HG02970 (cell line): ENCODE measurements around the gene KLRG1.

Source experiments
- ATAC-seq: cut with Tn5 transposase; IDR thresholded peaks from one replicate; pipeline ENCODE4 v1.9.1; 2021; ENCODE audit warnings: mild to moderate bottlenecking, moderate library complexity, moderate number of reproducible peaks; ENCODE audit not compliant: unreplicated experiment, low FRiP score

Gene KLRG1

DNA sequence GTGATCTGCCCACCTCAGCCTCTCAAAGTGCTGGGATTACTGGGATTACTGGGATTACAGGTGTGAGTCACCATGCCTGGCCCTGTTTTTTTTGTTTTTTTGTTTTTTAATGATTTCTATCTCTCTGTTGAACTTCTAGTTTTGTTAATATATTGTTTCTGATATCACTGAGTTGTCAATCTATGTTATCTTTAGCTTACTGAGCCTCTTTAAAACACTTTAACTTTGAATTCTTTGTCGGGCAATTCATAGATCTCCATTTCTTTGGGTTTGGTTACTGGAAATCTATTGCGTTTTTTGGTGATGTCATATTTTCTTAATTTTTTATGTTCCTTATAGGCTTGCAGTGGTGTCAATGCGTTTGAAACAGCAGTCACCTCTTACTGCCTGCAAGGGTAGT, 9.2 kb upstream of the KLRG1 start:
- no peak for ATAC-seq

DNA sequence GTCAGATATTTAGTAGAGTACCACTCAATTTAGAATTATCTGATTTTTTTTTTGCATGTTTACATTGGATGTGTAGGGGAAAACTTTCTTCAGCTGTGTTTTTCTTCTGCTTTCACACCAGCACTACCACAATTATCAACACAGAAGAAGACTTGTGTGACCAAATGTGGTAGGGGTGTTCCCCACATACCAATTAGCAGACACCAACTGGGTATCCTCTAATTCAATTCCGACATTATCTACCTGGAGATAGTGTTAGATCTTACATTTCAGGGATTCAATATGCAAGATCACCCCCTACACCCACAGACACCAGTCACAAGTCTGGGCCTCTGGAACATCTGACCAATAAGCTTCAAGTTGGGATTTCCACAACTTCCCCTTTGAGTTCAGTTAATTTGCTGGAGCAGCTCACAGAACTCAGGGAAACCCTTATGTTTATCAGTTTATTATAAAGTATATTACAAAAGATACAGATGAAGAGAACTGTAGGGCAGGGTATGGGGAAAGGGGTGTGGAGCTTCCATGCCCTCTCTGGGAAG, 4.1 kb upstream of the KLRG1 start:
- ATAC-seq, result no peak

- ATAC-seq, result no peak
These were observed 2.2 kb upstream of the KLRG1 start for GRCh38 chr12:8987163-8987562.

DNA sequence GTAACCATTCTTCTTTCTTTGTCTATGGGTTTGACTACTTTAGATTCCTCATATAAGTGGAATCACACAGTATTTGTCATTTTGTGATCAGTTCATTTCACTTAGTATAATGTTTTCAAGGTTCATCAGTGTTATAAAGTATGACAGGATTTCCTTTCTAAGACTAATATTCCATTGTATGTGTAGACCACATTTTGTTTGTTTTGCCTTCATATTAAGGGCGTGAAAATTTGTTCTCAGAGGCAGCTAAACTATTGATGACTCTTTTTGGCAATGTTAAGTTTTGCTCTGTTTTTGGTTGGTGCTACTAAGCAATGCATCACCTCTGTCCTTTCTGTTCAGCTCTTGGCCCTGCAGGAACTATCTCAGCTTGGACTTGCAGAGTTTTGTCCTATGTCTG, 1.7 kb upstream of the KLRG1 start:
- no peak for ATAC-seq

- no peak for ATAC-seq
These were observed 2.3 kb downstream of the KLRG1 start for GRCh38 chr12:8991371-8992345.

- ATAC-seq, result no peak
These were observed 4.5 kb downstream of the KLRG1 start for GRCh38 chr12:8993827-8994226.

DNA sequence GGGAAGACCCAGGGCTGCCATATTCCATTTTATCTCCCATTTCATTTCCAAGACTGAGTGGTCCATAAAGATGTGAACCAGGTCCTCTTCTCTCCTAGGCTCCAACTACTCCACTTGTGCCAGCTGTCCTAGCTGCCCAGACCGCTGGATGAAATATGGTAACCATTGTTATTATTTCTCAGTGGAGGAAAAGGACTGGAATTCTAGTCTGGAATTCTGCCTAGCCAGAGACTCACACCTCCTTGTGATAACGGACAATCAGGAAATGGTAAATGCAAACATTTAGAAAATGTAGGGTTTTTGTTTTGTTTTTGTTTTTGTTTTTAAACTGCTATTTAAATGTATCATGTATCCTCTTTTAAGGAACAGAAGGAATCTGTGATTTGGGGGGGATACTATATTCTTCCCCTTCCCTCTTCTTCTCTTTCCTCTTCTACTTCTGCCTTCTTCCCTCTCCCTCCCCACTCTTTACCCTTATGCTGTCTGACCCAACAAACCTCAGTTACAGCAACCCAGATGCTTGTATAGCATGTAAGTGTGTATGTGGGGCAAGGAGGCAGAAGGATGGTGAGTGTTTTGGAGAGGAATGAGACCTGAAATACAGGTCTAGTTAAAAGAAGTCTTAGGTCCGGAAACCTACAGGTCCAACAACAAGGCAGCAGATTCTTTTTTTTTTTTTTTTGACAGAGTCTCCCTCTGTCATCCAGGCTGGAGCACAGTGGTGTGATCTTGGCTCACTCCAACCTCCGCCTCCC, 5.9 kb downstream of the KLRG1 start:
- no peak for ATAC-seq

- peak; percentile 91 for ATAC-seq
These were observed 7.5 kb downstream of the KLRG1 start for GRCh38 chr12:8996682-8997405.

DNA sequence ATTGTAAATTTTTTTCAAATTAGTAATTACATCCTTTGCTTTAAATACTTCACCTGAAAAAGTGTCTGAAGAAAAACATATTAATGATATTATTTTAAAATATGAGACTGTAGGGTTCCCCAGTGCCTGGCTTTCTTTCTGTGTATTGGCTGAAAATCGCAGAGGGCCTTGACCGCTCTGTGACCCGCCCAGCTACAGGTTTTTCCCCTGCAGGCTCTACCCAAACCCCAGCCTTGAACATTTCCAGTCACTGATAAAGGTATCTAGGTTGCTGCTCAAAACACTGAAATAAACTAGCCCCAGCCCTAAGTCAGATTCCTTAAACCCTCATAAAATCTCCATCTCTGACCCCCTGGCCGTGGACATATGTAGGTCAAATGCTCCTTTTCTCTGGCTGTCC, 11.9 kb downstream of the KLRG1 start:
- ATAC-seq, result no peak

GRCh38 chr12:9002335-9002734, 13.0 kb downstream of the KLRG1 start:
- no peak for ATAC-seq

GRCh38 chr12:9022592-9022991, 33.2 kb downstream of the KLRG1 start:
- ATAC-seq, result no peak

- no peak for ATAC-seq
These were observed 35.2 kb downstream of the KLRG1 start for GRCh38 chr12:9024512-9024911.

DNA sequence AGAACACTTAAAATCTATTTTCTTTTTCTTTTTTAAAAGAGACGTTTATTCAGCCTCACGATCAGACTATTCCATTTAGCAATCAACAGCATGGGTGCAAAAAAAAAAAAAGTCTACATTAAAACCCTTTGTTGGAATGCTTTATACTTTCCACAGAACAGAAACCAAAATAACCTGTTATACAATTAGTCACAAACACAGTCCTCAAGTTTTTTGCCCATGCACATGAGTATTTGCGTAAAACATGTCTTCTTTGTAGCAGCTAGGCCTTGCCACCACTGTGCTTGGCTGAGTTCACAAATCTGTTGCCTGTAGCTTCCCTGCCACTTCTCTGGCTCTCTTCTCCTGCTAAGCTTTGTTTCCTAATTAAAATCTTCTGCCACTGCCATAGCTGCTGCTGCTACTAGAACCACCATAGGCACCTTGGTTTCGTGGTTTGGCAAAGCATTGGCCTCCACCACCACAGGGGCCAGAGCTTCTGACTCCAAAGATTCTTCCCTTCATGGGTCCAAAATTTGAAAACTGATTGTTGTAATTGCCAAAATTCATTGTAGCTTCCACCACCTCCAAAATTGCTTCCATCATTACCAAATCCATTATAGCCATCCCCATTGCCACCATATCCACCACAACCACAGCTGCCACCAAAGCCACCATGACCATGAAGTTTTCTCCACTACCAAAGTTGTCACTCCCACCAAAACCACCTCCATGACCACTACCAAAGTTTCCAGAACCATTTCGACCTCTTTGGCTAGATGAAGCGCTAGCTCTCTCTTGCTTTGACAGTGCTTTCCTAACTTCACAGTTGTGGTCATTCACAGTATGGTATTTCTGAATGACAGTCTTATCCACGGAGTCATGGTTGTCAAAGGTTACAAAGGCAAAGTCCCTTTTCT, 38.1 kb downstream of the KLRG1 start:
- no peak for ATAC-seq

GRCh38 chr12:9030776-9031175, 41.4 kb downstream of the KLRG1 start:
- no peak for ATAC-seq

- ATAC-seq, result no peak
These were observed 43.0 kb downstream of the KLRG1 start for GRCh38 chr12:9032202-9032964.

GRCh38 chr12:9033265-9033887, 44.0 kb downstream of the KLRG1 start:
- ATAC-seq, result no peak

DNA sequence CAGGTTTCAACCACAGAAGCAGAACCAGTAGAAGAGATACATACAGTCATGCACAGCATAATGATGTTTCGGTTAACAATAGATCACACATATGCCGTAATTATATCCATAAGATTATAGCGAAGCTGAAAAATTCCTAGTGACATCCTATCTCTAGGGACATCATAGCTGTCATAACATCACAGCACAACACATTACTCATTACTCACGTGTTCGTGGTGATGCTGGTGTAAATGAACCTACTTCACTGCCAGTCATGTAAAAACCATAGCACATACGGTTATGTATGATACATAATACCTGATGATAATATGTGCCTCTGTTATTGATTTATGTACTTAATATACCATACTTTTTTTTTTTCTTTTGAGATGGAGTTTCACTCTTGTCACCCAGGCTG, 44.7 kb downstream of the KLRG1 start:
- no peak for ATAC-seq

- ATAC-seq, result no peak
These were observed 46.9 kb downstream of the KLRG1 start for GRCh38 chr12:9036227-9036626.
